GM18870 (cell line): ENCODE data around the gene KCNC2.

ENCODE experiments used
- ATAC-seq: cut with Tn5 transposase; IDR thresholded peaks from one replicate; pipeline ENCODE4 v1.9.1; 2021; ENCODE audit warnings: moderate library complexity; ENCODE audit not compliant: unreplicated experiment

KCNC2 gene

DNA sequence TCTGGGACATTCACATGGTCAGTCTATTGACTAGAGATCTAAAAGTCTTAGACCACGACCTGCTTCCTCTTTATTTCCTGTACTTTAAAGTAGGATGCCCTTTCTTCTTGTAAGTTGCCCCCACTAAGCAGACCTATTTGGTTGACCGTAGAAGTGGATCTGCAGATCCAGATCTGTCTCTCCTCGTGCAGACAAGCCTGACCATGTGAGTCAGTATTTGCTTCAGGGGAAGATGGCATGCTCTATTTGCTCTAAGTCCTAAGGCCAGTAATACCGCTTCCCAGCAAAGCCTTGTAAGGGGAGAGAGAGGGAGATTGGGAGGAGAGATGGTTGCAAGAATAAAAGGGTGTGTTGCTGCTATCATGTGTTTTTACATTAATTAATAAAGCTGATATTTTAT lies 46.8 kb downstream of the KCNC2 start:
- ATAC-seq = no peak

- no peak for ATAC-seq
These were observed 48.2 kb downstream of the KCNC2 start for GRCh38 chr12:75161488-75161887.

- no peak for ATAC-seq
These were observed 52.3 kb downstream of the KCNC2 start for GRCh38 chr12:75157385-75157784.

DNA sequence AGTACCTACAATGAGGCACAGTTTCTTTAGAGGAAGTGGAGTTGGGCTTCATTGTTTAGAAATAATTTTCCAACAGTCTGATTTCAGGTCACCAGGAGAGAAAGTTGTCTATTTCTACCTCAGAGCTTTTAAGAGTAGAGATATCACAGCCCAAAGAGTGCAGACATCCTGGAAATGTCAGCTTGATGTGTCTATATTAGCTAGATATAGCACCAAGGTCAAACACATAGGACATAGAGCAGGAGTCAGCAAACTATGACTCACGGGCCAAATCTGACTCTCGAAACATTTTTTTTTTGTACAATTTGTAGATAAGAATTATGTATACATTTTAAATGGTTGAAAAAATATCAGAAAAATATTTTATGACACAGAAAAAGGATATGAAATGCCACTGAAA lies 53.7 kb downstream of the KCNC2 start:
- ATAC-seq = no peak

DNA sequence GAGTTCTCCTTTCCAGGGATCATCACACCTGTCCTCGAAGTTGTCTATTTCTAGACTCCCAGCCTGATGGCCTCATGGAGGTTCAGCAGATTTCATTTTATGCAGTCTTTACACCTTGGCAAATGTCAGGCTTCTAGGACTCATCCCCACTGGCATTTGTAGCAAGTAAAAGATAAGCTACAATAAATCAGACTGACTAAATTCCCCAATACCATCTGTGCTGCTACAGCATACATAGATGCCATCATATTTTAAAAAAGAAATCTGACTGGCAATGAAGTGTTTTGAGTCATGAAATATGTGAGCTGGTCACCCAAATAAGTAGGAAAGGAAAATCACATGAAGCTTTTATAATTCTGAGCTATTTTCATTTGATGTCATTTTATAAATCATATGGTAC lies 55.3 kb downstream of the KCNC2 start:
- ATAC-seq = no peak

GRCh38 chr12:75139196-75139595 lies 70.4 kb downstream of the KCNC2 start:
- ATAC-seq = no peak

- ATAC-seq = no peak
These were observed 71.7 kb downstream of the KCNC2 start for GRCh38 chr12:75137896-75138295.

- no peak for ATAC-seq
These were observed 74.6 kb downstream of the KCNC2 start for GRCh38 chr12:75135026-75135425.

DNA sequence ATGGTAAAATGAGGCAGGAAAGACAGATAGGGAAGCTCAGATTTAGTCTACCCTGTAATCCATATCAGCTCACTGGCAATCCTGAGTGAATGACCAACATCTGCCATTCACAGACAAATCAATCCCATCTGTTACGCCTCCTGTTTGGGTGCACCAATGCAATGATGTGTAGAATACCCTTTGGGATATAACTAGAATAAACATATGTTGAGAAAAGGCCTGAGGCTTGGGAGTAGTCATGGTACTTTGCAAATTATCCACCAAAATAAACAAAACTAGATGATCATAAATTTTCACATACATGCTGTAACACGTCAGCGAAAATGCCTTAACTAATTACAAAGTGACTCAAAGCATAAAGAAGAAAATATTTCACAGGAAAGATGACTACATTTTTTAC lies 78.8 kb downstream of the KCNC2 start:
- no peak for ATAC-seq

- ATAC-seq = no peak
These were observed 80.4 kb downstream of the KCNC2 start for GRCh38 chr12:75129275-75129674.

DNA sequence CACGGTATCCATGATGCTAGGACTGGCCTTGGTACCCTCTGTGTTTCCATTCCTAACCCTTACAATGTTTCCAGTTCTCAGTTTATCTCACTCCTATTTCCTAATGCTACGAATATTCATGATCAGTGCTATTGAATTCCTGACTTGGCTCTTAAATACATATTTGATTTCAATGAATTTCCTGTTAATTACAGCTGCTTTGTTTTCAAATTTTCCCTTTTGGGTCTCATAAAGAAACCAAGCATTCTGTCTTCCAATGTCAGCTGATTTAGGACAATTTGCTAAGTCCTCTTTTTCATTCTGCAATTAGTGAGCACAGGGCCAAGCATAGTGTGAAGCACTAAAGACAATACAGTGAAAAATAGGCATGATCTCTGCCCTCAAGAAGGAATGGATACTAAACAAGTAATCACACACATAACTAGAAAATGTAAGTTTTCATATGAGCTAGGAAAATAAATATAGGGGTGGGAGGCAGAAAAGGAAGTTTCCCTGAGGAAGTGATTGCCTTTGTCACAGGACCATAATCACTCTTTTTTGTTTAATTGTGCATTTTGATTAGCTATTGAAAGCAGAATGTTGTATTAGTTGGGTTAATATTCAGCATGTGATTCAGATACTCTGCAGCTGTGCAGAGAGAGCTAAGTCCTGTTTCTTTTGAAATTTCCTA lies 88.5 kb downstream of the KCNC2 start:
- no peak for ATAC-seq

GRCh38 chr12:75120311-75120711 lies 89.3 kb downstream of the KCNC2 start:
- ATAC-seq = no peak

DNA sequence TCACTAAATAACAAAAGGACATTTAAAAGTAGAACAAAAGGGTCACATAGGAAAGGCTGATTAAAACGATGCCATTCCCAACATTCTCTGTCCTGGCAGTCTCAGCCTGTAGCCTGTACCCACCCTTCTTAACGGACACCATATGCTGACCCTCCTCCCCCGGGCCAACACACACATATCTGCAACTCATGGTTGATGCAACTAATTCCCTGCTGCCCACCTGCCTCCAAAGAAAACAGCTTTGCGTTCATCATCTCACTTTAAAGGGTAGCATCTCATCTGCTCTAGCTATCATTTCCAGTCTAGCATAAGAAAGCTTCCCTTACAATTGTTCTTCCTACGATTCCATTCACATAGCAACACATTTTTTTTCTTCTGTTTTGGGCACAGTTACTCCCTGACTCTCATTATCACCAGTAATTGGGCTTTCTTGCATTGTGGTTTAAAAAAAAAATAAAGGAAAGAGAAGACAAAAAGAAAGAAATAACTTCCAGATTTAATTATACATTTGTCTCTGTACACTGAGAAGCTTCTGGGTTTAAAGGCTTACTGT lies 92.9 kb downstream of the KCNC2 start:
- no peak for ATAC-seq

DNA sequence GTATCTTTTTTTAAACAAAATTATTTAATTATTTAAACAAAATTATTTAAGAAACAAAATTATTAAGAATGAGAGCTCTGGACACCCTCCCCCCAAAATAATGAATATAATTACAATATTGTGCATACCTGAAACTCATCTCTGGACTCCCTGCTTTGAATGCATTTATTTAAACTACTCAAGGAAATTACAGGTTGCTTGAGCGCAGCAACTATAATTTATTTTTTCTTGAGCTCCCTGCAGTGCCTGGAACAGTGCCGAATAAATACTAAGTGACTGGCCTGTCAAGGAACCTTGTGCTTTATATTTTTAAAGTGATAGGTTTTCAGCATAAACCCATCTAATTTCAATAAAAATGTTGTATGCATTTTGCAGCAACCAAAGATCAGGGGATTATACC lies 93.9 kb downstream of the KCNC2 start:
- ATAC-seq = no peak

GRCh38 chr12:75103822-75104221 lies 105.8 kb downstream of the KCNC2 start:
- ATAC-seq = no peak

DNA sequence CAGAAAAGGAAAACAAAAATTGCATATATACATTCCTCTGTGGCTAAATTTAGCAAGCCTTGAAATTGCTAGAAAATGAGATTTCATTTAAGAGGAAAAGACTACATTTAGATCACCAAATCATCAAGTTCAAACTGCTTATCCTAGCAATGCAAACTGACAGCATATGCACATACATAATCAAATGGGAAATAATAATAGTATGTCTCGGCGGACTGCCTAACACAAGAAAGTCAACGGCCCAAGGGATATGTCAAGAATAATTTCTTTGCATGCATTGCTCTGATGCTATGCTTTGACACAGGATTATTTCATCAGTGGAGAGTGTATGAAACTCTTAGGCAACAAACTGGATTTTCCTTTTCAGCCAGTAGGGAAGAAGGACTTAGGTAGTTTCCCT lies 107.9 kb downstream of the KCNC2 start:
- ATAC-seq = no peak

DNA sequence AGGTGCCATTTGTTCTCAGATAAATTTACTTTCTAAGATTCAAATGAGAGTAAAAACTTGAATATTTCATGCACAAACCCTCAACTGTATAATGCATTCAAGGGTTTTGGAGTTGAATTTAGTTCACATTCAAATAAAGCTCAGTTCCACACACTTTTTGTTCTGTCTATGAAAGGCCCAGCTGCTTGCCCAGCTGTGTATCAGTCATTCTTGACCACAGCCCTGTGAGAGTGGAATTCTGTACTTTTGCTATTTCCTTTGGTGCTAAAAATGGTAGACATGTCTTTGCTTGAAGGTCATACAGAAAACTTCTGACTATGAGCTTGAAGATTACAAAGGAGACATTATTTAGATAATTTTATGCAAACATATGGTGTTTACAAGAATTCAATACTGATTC lies 110.4 kb downstream of the KCNC2 start:
- ATAC-seq = no peak

GRCh38 chr12:75097003-75097402 lies 112.6 kb downstream of the KCNC2 start:
- no peak for ATAC-seq

DNA sequence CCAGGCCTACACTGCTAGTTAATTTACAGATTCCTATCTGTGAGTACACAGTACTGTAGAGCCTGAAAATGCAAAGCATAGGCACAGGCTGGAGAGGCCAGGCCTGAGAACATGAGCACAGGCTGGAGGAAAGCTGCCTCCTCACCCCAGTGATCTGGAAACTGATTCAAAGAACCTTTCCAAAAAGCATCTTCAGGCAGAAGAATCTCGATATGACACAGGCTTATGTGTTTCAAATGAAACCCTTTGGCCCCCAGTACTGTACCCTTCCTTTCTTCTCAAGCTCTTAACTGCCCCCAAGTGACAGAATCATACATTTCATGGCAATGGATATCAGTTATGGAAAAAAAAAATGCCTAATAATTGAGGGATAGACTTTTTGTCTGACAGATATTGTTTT lies 122.0 kb downstream of the KCNC2 start:
- ATAC-seq = peak; percentile 61

DNA sequence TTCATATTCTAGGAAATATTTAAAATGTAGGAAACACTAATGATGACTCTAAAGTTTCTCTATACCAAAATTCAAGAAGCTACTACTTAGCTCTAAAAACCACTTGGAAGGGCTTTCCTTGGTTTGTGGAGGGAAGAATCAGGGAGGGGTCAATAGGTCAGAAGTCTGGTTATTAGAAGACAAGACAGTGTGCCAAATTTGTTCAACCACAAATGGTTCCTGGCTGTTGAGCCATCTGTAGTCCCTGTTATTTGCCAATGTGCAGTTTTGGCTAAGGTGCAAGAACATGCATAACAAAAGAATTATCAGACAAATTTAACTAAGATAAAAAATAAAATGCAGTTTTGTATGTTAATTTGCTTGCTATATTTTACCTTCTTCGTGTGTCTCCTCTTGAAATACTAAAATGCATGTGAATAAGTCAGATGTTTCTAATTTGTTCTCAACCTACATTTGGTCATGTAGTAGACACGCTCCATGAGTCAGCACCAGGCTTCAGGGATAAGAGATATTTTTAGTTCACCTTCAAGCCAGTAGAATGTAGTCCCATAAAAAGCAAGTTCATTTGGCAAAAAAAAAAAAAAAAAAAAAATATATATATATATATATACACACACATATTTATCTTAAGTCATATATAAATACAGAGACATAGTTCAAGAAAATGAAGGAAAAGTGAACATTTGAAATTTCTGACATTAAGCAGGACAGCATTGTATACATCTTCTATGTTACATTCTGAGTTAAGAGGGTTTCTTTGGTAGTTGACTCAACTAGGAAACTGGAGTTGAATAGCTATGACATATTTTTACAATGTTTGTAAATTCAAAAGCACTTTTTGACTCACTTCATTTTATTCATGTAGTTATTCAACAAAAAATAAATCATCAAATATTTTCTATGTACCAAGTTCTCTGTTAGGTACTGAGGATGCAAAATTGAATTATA lies 123.3 kb downstream of the KCNC2 start:
- no peak for ATAC-seq

GRCh38 chr12:75081305-75081704 lies 128.3 kb downstream of the KCNC2 start:
- no peak for ATAC-seq

DNA sequence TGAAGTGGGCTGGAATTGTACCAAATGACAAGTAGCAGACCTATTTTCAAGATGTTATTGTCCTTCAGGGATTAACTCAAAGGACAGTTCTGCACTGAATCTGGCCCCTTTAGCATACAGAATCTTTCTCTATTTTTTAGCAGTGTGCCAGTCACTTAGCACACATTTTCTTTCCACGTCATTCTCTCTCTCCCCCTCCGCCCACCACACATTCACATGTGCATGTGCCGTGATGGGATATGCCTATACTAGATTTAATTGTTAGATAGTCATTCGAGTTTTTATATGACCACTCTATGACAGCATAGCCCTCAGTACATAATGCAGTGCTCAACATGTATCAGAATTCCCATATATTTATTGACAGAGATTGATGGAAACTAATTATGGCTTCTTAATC lies 129.1 kb downstream of the KCNC2 start:
- no peak for ATAC-seq
